SK-N-SH (cell line): ENCODE data around the gene CCDC175. TPM values are rescaled to one million over a fixed set of nuclear protein-coding genes. Genes with fewer than 3 reads are reported as not detected.
A peak's percentile ranks its signal among the peaks of the same experiment; 100 is the strongest.

ENCODE experiments used
- CTCF ChIA-PET: fragments of 300-600, 350-600 bp; formaldehyde crosslinking; extraction: SDS; loops from one replicate; lab custom pipeline; 2021; lab: Yijun Ruan, JAX
- POLR2A ChIA-PET: fragments of 350-600 bp; sonication (Branson Sonifier 250); formaldehyde crosslinking; extraction: SDS; loops from one replicate; lab custom pipeline; 2020; ENCODE audit warnings: antibody characterized with exemption, inconsistent platforms; lab: Yijun Ruan, JAX
- DNase-seq: peaks from one replicate; pipeline ENCODE4 v3.0.0; 2012
- H2AFZ ChIP-seq: fragments of 200-600 bp; sonication (generic); 2 replicates; pipeline ENCODE4 v1.8.1; 2016; ENCODE audit warnings: antibody characterized with exemption, mild to moderate bottlenecking, low read depth
- H3F3A ChIP-seq: fragments of 200-600 bp; sonication (generic); replicated peaks from 2 replicates; pipeline ENCODE3; 2016; ENCODE audit warnings: antibody characterized with exemption, mild to moderate bottlenecking; ENCODE audit not compliant: insufficient read depth
- H3K27ac ChIP-seq, 2 experiments: fragments of 200-500 bp in 1 of 2; fragments of 200-600 bp in 1 of 2; sonication (Bioruptor generic) in 1 of 2; sonication (generic), shearing (Covaris generic) in 1 of 2; 2 replicates each; pipeline versions ENCODE4 v1.5.1 to v1.6.1; 2014 to 2016; ENCODE audit warnings: low read depth in 2 of 2, inconsistent platforms in 1 of 2, low read length in 1 of 2, mild to moderate bottlenecking in 1 of 2, mixed read lengths in 1 of 2
- H3K27me3 ChIP-seq: fragments of 200-600 bp; sonication (generic), shearing (Covaris generic); 2 replicates; pipeline ENCODE4 v1.6.1; 2016; ENCODE audit warnings: mixed run types; ENCODE audit not compliant: insufficient read depth
- H3K36me3 ChIP-seq, 2 experiments: fragments of 200-500 bp in 1 of 2; fragments of 200-600 bp in 1 of 2; sonication (Bioruptor generic) in 1 of 2; sonication (generic) in 1 of 2; replicated peaks in 1 of 2; 2 replicates each; pipeline versions ENCODE3 to v1.5.1; 2014 to 2016; ENCODE audit warnings: low read length in 1 of 2, mild to moderate bottlenecking in 1 of 2; ENCODE audit not compliant: insufficient read depth in 2 of 2, control insufficient read depth in 1 of 2
- H3K4me1 ChIP-seq, 2 experiments: fragments of 200-500 bp in 1 of 2; fragments of 200-600 bp in 1 of 2; sonication (Bioruptor generic) in 1 of 2; sonication (generic), shearing (Covaris generic) in 1 of 2; 2 replicates each; pipeline versions ENCODE4 v1.5.1 to v1.6.1; 2014 to 2016; ENCODE audit warnings: low read depth in 1 of 2, low read length in 1 of 2, mixed run types in 1 of 2; ENCODE audit not compliant: insufficient read depth in 2 of 2, control insufficient read depth in 1 of 2
- H3K4me2 ChIP-seq: fragments of 200-600 bp; sonication (generic), shearing (Covaris generic); 2 replicates; pipeline ENCODE4 v1.6.1; 2017; ENCODE audit warnings: mixed run types
- H3K4me3 ChIP-seq, 2 experiments: fragments of 200-500 bp in 1 of 2; fragments of 200-600 bp in 1 of 2; sonication (Bioruptor generic) in 1 of 2; sonication (generic), shearing (Covaris generic) in 1 of 2; 2 replicates each; pipeline versions ENCODE4 v1.5.1 to v1.8.1; 2014 to 2016; ENCODE audit warnings: low read depth in 2 of 2, inconsistent platforms in 1 of 2, low read length in 1 of 2, mild to moderate bottlenecking in 1 of 2, mixed read lengths in 1 of 2, moderate library complexity in 1 of 2
- H3K79me2 ChIP-seq: fragments of 200-600 bp; sonication (generic); 2 replicates; pipeline ENCODE4 v1.8.1; 2017; ENCODE audit warnings: mild to moderate bottlenecking; ENCODE audit not compliant: insufficient read depth
- H3K9ac ChIP-seq: fragments of 200-600 bp; sonication (generic); 2 replicates; pipeline ENCODE4 v1.6.1; 2017; ENCODE audit warnings: mixed run types
- H3K9me2 ChIP-seq: fragments of 200-600 bp; sonication (generic); 2 replicates; pipeline ENCODE4 v1.6.1; 2017; ENCODE audit warnings: mixed run types
- H3K9me3 ChIP-seq: fragments of 200-600 bp; sonication (generic); 2 replicates; pipeline ENCODE4 v1.6.1; 2017; ENCODE audit warnings: mixed run types, mild to moderate bottlenecking, moderate library complexity
- H4K20me1 ChIP-seq: fragments of 200-600 bp; sonication (generic); 2 replicates; pipeline ENCODE4 v1.6.1; 2017; ENCODE audit warnings: mild to moderate bottlenecking, mixed run types; ENCODE audit not compliant: insufficient read depth
- CHD2 ChIP-seq: fragments of 150-350 bp; IDR thresholded peaks from 2 replicates; pipeline ENCODE4 v1.6.1; 2018; ENCODE audit warnings: low read length; ENCODE audit not compliant: partially characterized antibody
- CTCF ChIP-seq: fragments of 200-600 bp; sonication (generic); IDR thresholded peaks from 2 replicates; pipeline ENCODE4 v1.6.1; 2017; ENCODE audit warnings: antibody characterized with exemption, mild to moderate bottlenecking, moderate library complexity
- EP300 ChIP-seq, 2 experiments: IDR thresholded peaks; 2 replicates each; pipeline versions ENCODE4 v1.4.0 to v1.6.1; 2012; ENCODE audit warnings: borderline replicate concordance in 1 of 2, low read depth in 1 of 2, low read length in 1 of 2
- EZH2phosphoT487 ChIP-seq: fragments of 200-600 bp; sonication (generic); IDR thresholded peaks from 2 replicates; pipeline ENCODE4 v1.6.1; 2017; ENCODE audit warnings: low read depth, mixed run types, mild to moderate bottlenecking, antibody characterized with exemption, moderate library complexity, borderline replicate concordance
- FOXJ3 ChIP-seq: sonication (generic); formaldehyde crosslinking; IDR thresholded peaks from 2 replicates; pipeline ENCODE4 v1.5.1; 2020; ENCODE audit warnings: mild to moderate bottlenecking, missing genetic modification reagents
- GATA2 ChIP-seq: sonication (generic); formaldehyde crosslinking; IDR thresholded peaks from 2 replicates; pipeline ENCODE4 v1.5.0; 2020; ENCODE audit warnings: mild to moderate bottlenecking, missing genetic modification reagents
- MAX ChIP-seq: IDR thresholded peaks from 2 replicates; pipeline ENCODE4 v1.4.0; 2012; ENCODE audit warnings: low read depth
- NFIC ChIP-seq: IDR thresholded peaks from 2 replicates; pipeline ENCODE4 v1.4.0; 2012; ENCODE audit warnings: borderline replicate concordance
- RAD21 ChIP-seq: IDR thresholded peaks from 2 replicates; pipeline ENCODE4 v1.6.1; 2012; ENCODE audit warnings: mild to moderate bottlenecking, low read length
- SMC3 ChIP-seq: IDR thresholded peaks from 2 replicates; pipeline ENCODE4 v1.6.1; 2012; ENCODE audit warnings: low read depth, low read length, improper control_type of control experiment
- TAF1 ChIP-seq: IDR thresholded peaks from 2 replicates; pipeline ENCODE4 v1.6.1; 2012; ENCODE audit warnings: low read depth, mild to moderate bottlenecking, low read length, moderate library complexity, borderline replicate concordance
- TEAD4 ChIP-seq: IDR thresholded peaks from 2 replicates; pipeline ENCODE4 v1.4.0; 2012; ENCODE audit warnings: mild to moderate bottlenecking, borderline replicate concordance; ENCODE audit not compliant: insufficient read depth
- USF1 ChIP-seq: IDR thresholded peaks from 2 replicates; pipeline ENCODE4 v1.4.0; 2012; ENCODE audit warnings: low read depth, borderline replicate concordance
- ZBTB33 ChIP-seq: IDR thresholded peaks from 2 replicates; pipeline ENCODE4 v1.4.0; 2012; ENCODE audit warnings: low read depth, borderline replicate concordance
- WGBS: methylation state at CpG from one replicate; pipeline ENCODE4 v1.1.6; 2017; ENCODE audit warnings: low lambda C conversion rate; 5-methylcytosine and 5-hydroxymethylcytosine counted together
- polyA plus RNA-seq, 3 experiments: library from polyadenylated mRNA; depleted of rRNA; stranded (reverse); fragments of >200 nt; gene quantifications; 2 replicates each; pipeline ENCODE4 v1.2.3, GENCODE V29; 2012

Gene CCDC175
- polyA plus RNA-seq (2012; rRNA removed): not detected in 2 replicates
- polyA plus RNA-seq (2012; cell fraction: cytosol; rRNA removed): not detected in 2 replicates
- polyA plus RNA-seq (2012; cell fraction: nucleus; rRNA removed): not detected in 2 replicates

GRCh38 chr14:59576332-59577294 lies at the start of gene CCDC175:
TSS of gene CCDC175 (minus strand) at chr14:59576812. CDS start at chr14:59576775, 37 bp downstream.
- Histone ChIP-seq H3K4me2 (peak within 1 kb of the TSS; percentile 64), H3K79me2 (no peaks in the 10 kb centered on the region), H3F3A (no peaks in the 10 kb centered on the region), H3K36me3 (no peaks in the 10 kb centered on the region), H3K4me1 (peaks cover 0 to 4% of the 10 kb centered on the region in 2 experiments; a peak in 2 of 4 replicates), H2AFZ (peak within 1 kb of the TSS; percentile 89), H3K9me2 (no peaks in the 10 kb centered on the region), H3K9ac (no peak within 1 kb of the TSS), H3K9me3 (no peaks in the 10 kb centered on the region), H3K27me3 (peaks cover 6% of the 10 kb centered on the region; the same call in 1 of the 2 replicates), H3K27ac (no peak within 1 kb of the TSS; a peak in 1 of 4 replicates), H4K20me1 (no peaks in the 10 kb centered on the region), H3K4me3 (peak within 1 kb of the TSS; percentile 48 to 59)
- 23% methylated on average over 30 of the region's 46 CpGs for WGBS
- POLR2A ChIA-PET: interaction anchor here (1.0 to 1.3 kb wide), 2 partner anchors 69 to 92 kb away, joined by 3 to 7 read pairs; partner anchors contain the start of genes JKAMP and L3HYPDH
- TF ChIP-seq FOXJ3: no peak
- no peak for TF ChIP-seq TEAD4
- peak; percentile 78 for TF ChIP-seq CTCF
- TF ChIP-seq GATA2: 0 out of 2 replicates have a peak, but pooled peaks have one; percentile 18
- TF ChIP-seq RAD21: peak; percentile 82
- TF ChIP-seq USF1: no peak
- peak; percentile 49 for TF ChIP-seq CHD2
- TF ChIP-seq SMC3: peak; percentile 79
- peak; percentile 89 for DNase-seq
- CTCF ChIA-PET: interaction anchor here (0.5 to 9.6 kb wide), 63 partner anchors 10 to 1075 kb away, joined by 3 to 198 read pairs (median 5); partner anchors contain the start of genes GPR135, JKAMP, L3HYPDH and LRRC9

- no peaks in the 10 kb centered on the region for H3K9me3 ChIP-seq
- DNase-seq: no peak
- no peak overlapping the region for H3K27ac ChIP-seq
- H2AFZ ChIP-seq: no peak overlapping the region
- peaks cover 0 to 7% of the 10 kb centered on the region in 2 experiments; a peak in 2 of 4 replicates for H3K4me1 ChIP-seq
- H3K79me2 ChIP-seq: no peaks in the 10 kb centered on the region
- H3K4me2 ChIP-seq: no peak overlapping the region
- no peak overlapping the region for H3K9ac ChIP-seq
- ChIA-PET CTCF (interaction anchor here (1.7 to 2.0 kb wide), 2 partner anchors 10 to 275 kb away, joined by 5 to 10 read pairs; no protein-coding TSS in a partner anchor), POLR2A (no interaction called here)
- TF ChIP-seq GATA2 (no peak), MAX (no peak), ZBTB33 (no peak), SMC3 (no peak), EP300 (IDR thresholded peaks at IDR 0.05; ENCODE audit: borderline replicate concordance in 1 of 2, low read depth in 1 of 2, low read length in 1 of 2) (no peak), EZH2phosphoT487 (no peak), NFIC (no peak), RAD21 (no peak), TAF1 (no peak)
- no peak overlapping the region for H3K4me3 ChIP-seq
- no peaks in the 10 kb centered on the region for H3F3A ChIP-seq
- H3K9me2 ChIP-seq: no peaks in the 10 kb centered on the region
- WGBS: 18% methylated on average over 2 of the region's 2 CpGs
- H3K27me3 ChIP-seq: no peaks in the 10 kb centered on the region
- no peaks in the 10 kb centered on the region for H3K36me3 ChIP-seq
- no peaks in the 10 kb centered on the region for H4K20me1 ChIP-seq
Observed at GRCh38 chr14:59622631-59623030, 46.0 kb upstream of the CCDC175 start.
